Naive thymus-derived CD4-positive, alpha-beta T cell (primary cell): ENCODE results near the gene ZW10. TPM values are rescaled to one million over a fixed set of nuclear protein-coding genes. Genes with fewer than 3 reads are reported as not detected.
"Not testable (repeated sequence)": the region's sequence is repeated elsewhere in the genome, so short reads cannot be mapped to it uniquely, and the experiment has no call there.

ENCODE experiments used
- ATAC-seq: fragments of 150-1000 bp; cut with Tn5 transposase; 2 replicates; pipeline ENCODE4 v1.10.0; 2021; ENCODE audit warnings: mild to moderate bottlenecking, moderate library complexity
- CTCF ChIA-PET: fragments of 350-600 bp; sonication (Branson Sonifier 250); formaldehyde crosslinking; loops from one replicate; lab custom pipeline; 2021; ENCODE audit warnings: antibody characterized with exemption; lab: Charles Lee
- POLR2A ChIA-PET: fragments of 350-600 bp; sonication (Branson Sonifier 250); formaldehyde crosslinking; loops from one replicate; lab custom pipeline; 2021; ENCODE audit warnings: antibody characterized with exemption, inconsistent platforms; lab: Charles Lee
- DNase-seq, 9 donors: peaks; one replicate each; pipeline versions ENCODE4 v3.0.0 to v3.0.0-alpha.2; 2020 to 2022; ENCODE audit warnings: mixed read lengths in 1 of 9
- H3K27ac ChIP-seq: one replicate; pipeline ENCODE4 v1.7.0; 2013; ENCODE audit warnings: mild to moderate bottlenecking, low read depth, low read length, moderate library complexity
- H3K27me3 ChIP-seq, 2 donors: one replicate each; pipeline ENCODE4 v1.7.0; 2013; ENCODE audit warnings: low read length in 2 of 2, mild to moderate bottlenecking in 2 of 2, moderate library complexity in 2 of 2; ENCODE audit not compliant: control insufficient read depth in 2 of 2, insufficient read depth in 2 of 2
- H3K36me3 ChIP-seq, 3 experiments: 1 replicate in 2 of 3; 2 replicates in 1 of 3; pipeline ENCODE4 v1.7.0; 2013; ENCODE audit warnings: low read length in 3 of 3, mild to moderate bottlenecking in 3 of 3, moderate library complexity in 1 of 3; ENCODE audit not compliant: insufficient read depth in 3 of 3, control insufficient read depth in 2 of 3
- H3K4me1 ChIP-seq, 2 donors: one replicate each; pipeline ENCODE4 v1.7.0; 2013; ENCODE audit warnings: low read length in 2 of 2, mild to moderate bottlenecking in 2 of 2, moderate library complexity in 1 of 2; ENCODE audit not compliant: control insufficient read depth in 2 of 2, insufficient read depth in 2 of 2
- H3K4me3 ChIP-seq: 2 replicates; pipeline ENCODE4 v1.7.0; 2013; ENCODE audit warnings: mild to moderate bottlenecking, low read length
- H3K9me3 ChIP-seq, 3 experiments: 1 replicate in 2 of 3; 2 replicates in 1 of 3; pipeline ENCODE4 v1.7.0; 2013; ENCODE audit warnings: low read length in 3 of 3; ENCODE audit not compliant: control insufficient read depth in 2 of 3
- H3K27ac Mint-ChIP-seq, 9 donors: one replicate each; pipeline ENCODE4 v1.8.0; 2020 to 2022; ENCODE audit warnings: mixed read lengths in 9 of 9, mild to moderate bottlenecking in 8 of 9, moderate library complexity in 5 of 9, inconsistent platforms in 2 of 9
- H3K27me3 Mint-ChIP-seq, 5 donors: one replicate each; pipeline ENCODE4 v1.8.0; 2021 to 2022; ENCODE audit warnings: mixed read lengths in 5 of 5, mild to moderate bottlenecking in 1 of 5
- H3K36me3 Mint-ChIP-seq, 5 donors: one replicate each; pipeline ENCODE4 v1.8.0; 2020 to 2022; ENCODE audit warnings: mixed read lengths in 5 of 5, mild to moderate bottlenecking in 3 of 5, inconsistent platforms in 1 of 5
- H3K4me1 Mint-ChIP-seq, 7 donors: one replicate each; pipeline ENCODE4 v1.8.0; 2020 to 2022; ENCODE audit warnings: mixed read lengths in 7 of 7, mild to moderate bottlenecking in 3 of 7, inconsistent platforms in 1 of 7
- H3K4me3 Mint-ChIP-seq, 10 donors: one replicate each; pipeline ENCODE4 v1.8.0; 2020 to 2022; ENCODE audit warnings: mild to moderate bottlenecking in 10 of 10, mixed read lengths in 10 of 10, moderate library complexity in 6 of 10, inconsistent platforms in 2 of 10
- H3K9me3 Mint-ChIP-seq, 11 donors: one replicate each; pipeline ENCODE4 v1.8.0; 2020 to 2022; ENCODE audit warnings: mixed read lengths in 11 of 11, mild to moderate bottlenecking in 4 of 11, inconsistent platforms in 1 of 11, moderate library complexity in 1 of 11
- intact Hi-C, 2 donors: fragments of 100-400 bp; cut with micrococcal nuclease; formaldehyde crosslinking; loops; one replicate each; pipeline ENCODE4 v1.15.1; 2023
- polyA plus RNA-seq, 2 donors: library from polyadenylated mRNA; unstranded; fragments of 300-500 nt; fragmentation: Illumina TruSeq; gene quantifications; one replicate each; pipeline ENCODE4 v1.2.3, GENCODE V29; 2021
- total RNA-seq, 6 experiments: library from RNA in 5 of 6; stranded (reverse) in 5 of 6; gene quantifications; 1 replicate in 5 of 6; 2 replicates in 1 of 6; pipeline ENCODE4 v1.2.3 and lab custom pipeline; 2021 to 2026

ZW10 gene
- total and polyA plus RNA-seq, 7 experiments from 2014 or later = 5.0 to 21.2 (median 10.6) TPM

DNA sequence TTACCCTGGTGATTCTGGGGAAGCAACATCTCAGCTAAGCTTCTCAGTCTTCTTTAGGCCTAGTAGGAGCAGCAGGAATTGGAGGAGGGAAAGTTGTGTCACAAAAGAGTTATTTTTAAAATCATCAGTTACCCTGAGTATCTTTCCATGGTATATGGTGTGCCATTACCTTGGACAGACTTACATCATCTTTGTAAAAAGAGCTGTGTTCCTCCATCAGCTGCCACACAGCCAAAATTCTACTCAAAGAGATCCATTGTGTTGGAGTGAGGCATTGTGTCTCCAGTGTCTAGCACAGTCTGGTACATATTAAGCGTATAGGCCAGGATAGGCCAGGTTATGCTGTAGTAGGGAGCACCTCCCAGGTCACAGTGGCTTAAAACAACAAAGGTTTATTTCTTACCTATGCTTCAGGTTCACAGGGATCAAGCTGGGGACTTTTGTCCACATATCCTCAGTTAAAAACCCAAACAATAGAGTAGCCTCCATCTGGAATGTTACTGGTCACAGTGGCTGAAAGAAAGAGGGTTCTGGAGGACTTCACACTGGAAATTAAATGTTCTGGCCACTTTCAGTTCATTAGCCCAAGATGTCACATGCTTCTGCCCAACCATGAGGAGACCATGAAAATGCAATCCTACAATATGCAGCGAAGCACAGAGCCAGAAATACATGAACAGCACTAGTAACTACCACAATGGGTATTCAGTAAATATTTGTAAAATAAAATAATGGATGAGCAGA lies 57.4 kb downstream of the ZW10 start:
- Mint-ChIP-seq H3K4me1 (no peaks in the 10 kb centered on the region), H3K9me3 (peaks cover 0 to 16% (median 4%) of the 10 kb centered on the region in 11 donors), H3K36me3 (peaks cover 9 to 72% (median 42%) of the 10 kb centered on the region in 5 donors), H3K27me3 (no peaks in the 10 kb centered on the region), H3K27ac (no peak overlapping the region), H3K4me3 (no peak overlapping the region)
- ATAC-seq (no peak), DNase-seq (no peak)
- Histone ChIP-seq H3K27ac (no peak overlapping the region), H3K9me3 (no peaks in the 10 kb centered on the region), H3K4me1 (no peaks in the 10 kb centered on the region), H3K4me3 (no peak overlapping the region), H3K27me3 (no peaks in the 10 kb centered on the region), H3K36me3 (peaks cover 0 to 4% (median 0%) of the 10 kb centered on the region in 3 experiments)
- ChIA-PET CTCF (no interaction called here), POLR2A (no interaction called here)
- intact Hi-C loops = no loop called here

DNA sequence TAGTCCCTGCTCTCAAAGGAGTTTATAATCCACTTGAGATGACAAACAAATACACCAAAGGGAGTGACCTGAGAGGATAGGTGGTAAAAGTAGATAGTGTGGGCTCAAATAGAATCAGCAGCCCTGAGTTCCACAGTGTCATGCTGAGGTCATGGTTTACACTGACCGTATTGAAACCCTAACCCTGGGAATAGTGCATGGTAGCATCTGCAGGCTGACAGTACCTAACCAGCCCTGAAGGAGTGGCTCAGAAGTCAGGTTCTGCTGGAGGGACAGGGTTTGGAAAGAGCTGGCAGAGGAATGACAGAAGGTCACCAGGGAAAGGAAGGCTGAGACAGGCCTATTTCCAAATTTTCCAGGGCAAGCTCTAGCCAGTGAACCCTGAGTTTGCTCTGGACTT lies 58.2 kb downstream of the ZW10 start:
- H3K9me3 ChIP-seq = no peaks in the 10 kb centered on the region
- no peak for DNase-seq
- H3K36me3 ChIP-seq = peaks cover 0 to 4% (median 0%) of the 10 kb centered on the region in 3 experiments
- no peak overlapping the region for H3K27ac ChIP-seq
- no peak overlapping the region for H3K4me3 ChIP-seq
- Mint-ChIP-seq H3K9me3 (peaks cover 2 to 20% (median 4%) of the 10 kb centered on the region in 11 donors), H3K4me3 (no peak overlapping the region), H3K4me1 (no peaks in the 10 kb centered on the region), H3K27me3 (no peaks in the 10 kb centered on the region), H3K27ac (no peak overlapping the region), H3K36me3 (peaks cover 9 to 64% (median 36%) of the 10 kb centered on the region in 5 donors)
- ChIA-PET POLR2A (no interaction called here), CTCF (no interaction called here)
- ATAC-seq = no peak
- no peaks in the 10 kb centered on the region for H3K27me3 ChIP-seq
- no peaks in the 10 kb centered on the region for H3K4me1 ChIP-seq
- intact Hi-C loops = no loop called here

DNA sequence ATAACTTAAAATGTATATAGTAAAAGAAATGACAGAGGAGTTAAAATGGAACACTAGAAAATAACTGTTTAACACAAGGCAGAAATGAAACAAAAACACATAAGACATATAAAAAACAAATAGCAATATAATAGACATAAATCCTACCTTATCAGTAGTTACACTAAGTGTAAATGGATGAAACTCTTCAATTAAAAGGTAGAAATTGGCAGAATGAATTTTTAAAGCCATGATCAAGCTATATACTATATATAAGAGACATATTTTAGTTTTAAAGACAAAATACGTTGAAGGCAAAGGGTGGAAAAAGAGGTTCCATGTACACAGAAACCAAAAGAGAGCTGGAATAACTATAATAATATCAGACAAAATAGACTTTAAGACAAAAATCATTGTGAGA lies 62.5 kb downstream of the ZW10 start:
- Histone ChIP-seq H3K4me3 (no peak overlapping the region), H3K9me3 (peaks cover 0 to 8% (median 0%) of the 10 kb centered on the region in 3 experiments), H3K27ac (no peak overlapping the region), H3K27me3 (no peaks in the 10 kb centered on the region), H3K36me3 (peaks cover 0 to 1% (median 0%) of the 10 kb centered on the region in 3 experiments), H3K4me1 (no peaks in the 10 kb centered on the region)
- H3K36me3 Mint-ChIP-seq = peaks cover 8 to 64% (median 40%) of the 10 kb centered on the region in 5 donors
- H3K27ac Mint-ChIP-seq = no peak overlapping the region
- DNase-seq (no peak), ATAC-seq (no peak)
- no peaks in the 10 kb centered on the region for H3K27me3 Mint-ChIP-seq
- ChIA-PET POLR2A (no interaction called here), CTCF (no interaction called here)
- intact Hi-C loops = no loop called here
- H3K9me3 Mint-ChIP-seq = peaks cover 8 to 53% (median 26%) of the 10 kb centered on the region in 11 donors
- no peak overlapping the region for H3K4me3 Mint-ChIP-seq
- no peaks in the 10 kb centered on the region for H3K4me1 Mint-ChIP-seq

DNA sequence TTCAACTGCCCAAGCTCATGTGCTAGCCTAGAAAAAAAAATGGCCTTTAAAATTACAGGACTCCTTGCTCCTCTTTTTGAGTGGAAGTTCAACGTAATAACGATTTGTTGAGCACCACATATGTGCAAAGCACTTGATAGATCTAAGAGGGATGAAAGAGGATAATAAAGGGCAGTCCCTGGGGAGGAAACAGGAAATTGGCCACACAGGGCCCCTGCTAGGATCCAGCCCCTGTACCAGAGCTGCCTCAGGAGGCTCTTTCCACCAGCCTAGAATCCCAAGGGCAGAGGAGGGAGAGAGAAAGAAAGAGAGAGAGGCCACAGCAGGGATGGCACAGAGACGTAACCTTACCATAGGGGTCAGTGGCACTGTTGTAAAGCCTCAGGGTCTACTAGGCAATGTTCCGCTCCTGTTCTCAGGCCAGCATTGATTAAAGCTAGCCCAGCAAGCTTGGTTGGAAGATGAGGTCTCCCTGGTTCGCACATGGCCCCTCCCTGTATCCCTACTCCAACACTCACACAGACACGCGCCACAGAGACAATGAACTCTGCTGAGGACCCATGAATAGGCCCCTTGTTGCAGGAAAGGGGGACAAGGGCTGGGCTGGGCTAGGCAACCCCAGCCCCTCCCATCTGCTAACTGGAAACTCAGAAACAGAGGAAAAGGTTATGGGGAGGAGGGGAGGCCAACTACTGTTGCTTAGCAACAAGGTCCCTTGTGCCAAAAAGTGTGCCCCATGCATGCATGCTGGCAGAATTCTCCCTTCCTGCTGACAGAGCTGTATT lies 67.4 kb downstream of the ZW10 start, which contains the start of gene TMPRSS5:
TMPRSS5 (minus strand) TSS at position 438 of the 785 bp plus-strand sequence; CDS start at position 354, 84 bp downstream.
- H3K27ac Mint-ChIP-seq = no peak within 1 kb of the TSS
- Histone ChIP-seq H3K4me3 (no peak within 1 kb of the TSS), H3K27me3 (no peaks in the 10 kb centered on the region), H3K9me3 (peaks cover 0 to 8% (median 0%) of the 10 kb centered on the region in 3 experiments), H3K27ac (no peak within 1 kb of the TSS), H3K4me1 (no peaks in the 10 kb centered on the region), H3K36me3 (no peaks in the 10 kb centered on the region)
- intact Hi-C loops = no loop called here
- H3K36me3 Mint-ChIP-seq = peaks cover 7 to 58% (median 39%) of the 10 kb centered on the region in 5 donors
- no peak for DNase-seq
- ChIA-PET CTCF (no interaction called here), POLR2A (no interaction called here)
- no peak for ATAC-seq
- H3K4me3 Mint-ChIP-seq = no peak within 1 kb of the TSS
- H3K9me3 Mint-ChIP-seq = peaks cover 7 to 37% (median 27%) of the 10 kb centered on the region in 11 donors
- no peaks in the 10 kb centered on the region for H3K27me3 Mint-ChIP-seq
- H3K4me1 Mint-ChIP-seq = no peaks in the 10 kb centered on the region

DNA sequence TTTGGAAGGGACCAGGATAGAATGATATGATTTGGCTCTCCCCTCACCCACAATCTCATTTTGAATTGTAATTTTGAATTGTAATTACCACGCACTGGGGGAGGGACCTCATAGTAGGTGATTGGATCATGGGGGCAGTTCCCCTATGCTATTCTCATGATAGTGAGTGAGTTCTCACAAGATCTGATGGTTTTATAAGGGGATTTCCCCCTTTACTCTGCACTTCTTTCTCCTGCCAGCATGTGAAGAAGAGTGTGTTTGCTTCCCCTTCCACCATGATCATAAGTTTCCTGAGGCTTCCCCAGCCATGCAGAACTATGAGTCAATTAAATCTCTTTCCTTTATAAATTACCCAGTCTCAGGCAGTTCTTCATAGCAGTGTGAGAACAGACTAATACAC lies 69.9 kb downstream of the ZW10 start:
- CTCF ChIA-PET, ATAC-seq, H3K27me3 Mint-ChIP-seq: not testable (repeated sequence)

DNA sequence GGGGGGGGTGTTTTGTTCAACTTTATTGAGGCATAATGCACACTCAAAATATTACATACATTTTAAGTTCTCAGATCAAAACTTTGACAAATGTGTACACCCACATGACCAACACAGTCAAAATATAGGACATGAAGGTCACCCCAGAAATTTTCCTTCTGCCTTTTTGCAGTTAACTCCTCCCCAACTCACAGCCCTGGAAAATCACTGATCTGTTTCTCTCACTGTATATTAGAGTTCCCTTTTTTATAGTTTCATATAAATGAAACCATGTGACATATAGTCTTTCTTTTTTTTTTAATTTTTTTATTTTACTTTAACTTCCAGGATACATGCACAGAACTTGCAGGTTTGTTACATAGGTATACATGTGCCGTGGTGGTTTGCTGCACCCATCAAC lies 72.0 kb downstream of the ZW10 start:
- Histone ChIP-seq H3K27ac (no peak overlapping the region), H3K4me1 (no peaks in the 10 kb centered on the region), H3K4me3 (no peak overlapping the region), H3K9me3 (no peaks in the 10 kb centered on the region), H3K36me3 (no peaks in the 10 kb centered on the region), H3K27me3 (no peaks in the 10 kb centered on the region)
- no peaks in the 10 kb centered on the region for H3K4me1 Mint-ChIP-seq
- DNase-seq (no peak), ATAC-seq (no peak)
- ChIA-PET CTCF (no interaction called here), POLR2A (no interaction called here)
- H3K36me3 Mint-ChIP-seq = peaks cover 0 to 27% (median 12%) of the 10 kb centered on the region in 5 donors
- no peak overlapping the region for H3K27ac Mint-ChIP-seq
- peaks cover 0 to 15% (median 0%) of the 10 kb centered on the region in 11 donors for H3K9me3 Mint-ChIP-seq
- H3K4me3 Mint-ChIP-seq = no peak overlapping the region
- H3K27me3 Mint-ChIP-seq = no peaks in the 10 kb centered on the region
- intact Hi-C loops = no loop called here

More for the DNA sequence above, 69.9 kb downstream of the ZW10 start:
- Mint-ChIP-seq H3K9me3 (peaks cover 5 to 27% (median 12%) of the 10 kb centered on the region in 11 donors), H3K36me3 (peaks cover 7 to 41% (median 26%) of the 10 kb centered on the region in 5 donors)
- H3K4me3 ChIP-seq, H3K9me3 ChIP-seq, H3K27ac Mint-ChIP-seq, H3K4me1 Mint-ChIP-seq, H3K36me3 ChIP-seq, H3K27ac ChIP-seq, DNase-seq, intact Hi-C loops, H3K27me3 ChIP-seq, H3K4me3 Mint-ChIP-seq, H3K4me1 ChIP-seq, POLR2A ChIA-PET: not testable (repeated sequence)
